Motor neuron (in vitro differentiated cells): Measurements from ENCODE around the gene ADORA2A. TPM values are rescaled to one million over a fixed set of nuclear protein-coding genes. Genes with fewer than 3 reads are reported as not detected.
"Not testable (repeated sequence)": the region's sequence is repeated elsewhere in the genome, so short reads cannot be mapped to it uniquely, and the experiment has no call there.

ENCODE experiments used
- ATAC-seq, 8 experiments: fragments of 200-7000 bp; cut with Tn5 transposase; replicated peaks in 6 of 8; 2 replicates each; pipeline ENCODE4 v1.8.0; 2021; ENCODE audit warnings: mild to moderate bottlenecking in 8 of 8, moderate library complexity in 8 of 8
- H3K27ac ChIP-seq, 2 donors: fragments of 250-450 bp; sonication (Bioruptor Pico); 2 replicates each; pipeline ENCODE4 v1.9.0; 2021; ENCODE audit warnings: antibody characterized with exemption in 2 of 2, mild to moderate bottlenecking in 2 of 2, moderate library complexity in 1 of 2
- H3K4me1 ChIP-seq, 2 donors: fragments of 250-450 bp; sonication (Bioruptor Pico); replicated peaks in 1 of 2; 2 replicates each; pipeline ENCODE4 v1.6.1; 2021; ENCODE audit warnings: antibody characterized with exemption in 2 of 2, mild to moderate bottlenecking in 2 of 2, moderate library complexity in 1 of 2
- H3K4me3 ChIP-seq, 5 donors: fragments of 250-450 bp; sonication (Bioruptor Pico); 2 replicates each; pipeline ENCODE4 v1.9.0; 2021; ENCODE audit warnings: antibody characterized with exemption in 5 of 5, mild to moderate bottlenecking in 5 of 5, moderate library complexity in 4 of 5
- WGBS, 10 experiments: fragments of 450-650 bp; shearing (Covaris generic); methylation state at CpG; one replicate each; pipeline ENCODE4 v1.0.0; 2022; 5-methylcytosine and 5-hydroxymethylcytosine counted together
- in situ Hi-C, 9 experiments: fragments of 400-800 bp; cut with MboI; loops; one replicate each; pipeline ENCODE4 v1.15.0; 2021; ENCODE audit warnings: low sequenced_read_pairs in 9 of 9, low pct_unique_long_range_greater_than_20kb in 2 of 9; ENCODE audit not compliant: unreplicated experiment in 9 of 9
- total RNA-seq, 8 experiments: library from RNA; unstranded; fragments of 300-600 nt; gene quantifications; 2 replicates each; pipeline versions ENCODE4 v1.2.3 to v1.2.4, GENCODE V29; 2022

The ADORA2A gene
- total RNA-seq, 8 experiments from 2014 or later, result 0.20 to 3.4 (median 2.1) TPM

- no peak overlapping the region for H3K27ac ChIP-seq
- H3K4me1 ChIP-seq, result peaks cover 4 to 14% of the 10 kb centered on the region in 2 donors
- H3K4me3 ChIP-seq, result no peak overlapping the region
- 0 to 70% (median 17%) methylated on average over 1 of the region's 1 CpG; no CpG with 5 or more reads in 3 of the 10 experiments for WGBS, 10 experiments
- in situ Hi-C loops, result no loop called here
- no peak for ATAC-seq
Measured at GRCh38 chr22:24481641-24482040, 54.2 kb downstream of the ADORA2A start.

- in situ Hi-C loops, result no loop called here
- peak; percentile 42 to 97 (median 92) for ATAC-seq
- 6 to 90% (median 68%) methylated on average over 1 to 3 of the region's 3 CpGs for WGBS, 10 experiments
- H3K4me1 ChIP-seq, result peaks cover 4 to 14% of the 10 kb centered on the region in 2 donors
- H3K4me3 ChIP-seq, result no peak overlapping the region
- H3K27ac ChIP-seq, result peak overlapping the region in 1 of 2 donors; percentile 46
Measured at GRCh38 chr22:24482575-24482974, 55.2 kb downstream of the ADORA2A start.

GRCh38 chr22:24482998-24483397 is 55.6 kb downstream of the ADORA2A start:
- Histone ChIP-seq H3K4me1 (peaks cover 4 to 14% of the 10 kb centered on the region in 2 donors), H3K27ac (peak overlapping the region in 1 of 2 donors; percentile 46), H3K4me3 (no peak overlapping the region)
- in situ Hi-C loops, result no loop called here
- ATAC-seq, result no peak
- 21 to 100% (median 78%) methylated on average over 1 to 2 of the region's 2 CpGs; no CpG with 5 or more reads in 1 of the 10 experiments for WGBS, 10 experiments

GRCh38 chr22:24483976-24484545 is 56.7 kb downstream of the ADORA2A start:
- Histone ChIP-seq H3K4me1 (peaks cover 4 to 14% of the 10 kb centered on the region in 2 donors), H3K4me3 (no peak overlapping the region), H3K27ac (no peak overlapping the region)
- in situ Hi-C loops, result no loop called here
- no peak for ATAC-seq
- WGBS, 10 experiments, result 43 to 90% (median 56%) methylated on average over 1 to 5 of the region's 5 CpGs; no CpG with 5 or more reads in 1 of the 10 experiments

GRCh38 chr22:24485170-24485569 is 57.8 kb downstream of the ADORA2A start:
- no peak overlapping the region for H3K27ac ChIP-seq
- in situ Hi-C loops, result no loop called here

GRCh38 chr22:24485608-24486007 is 58.2 kb downstream of the ADORA2A start:
- H3K4me3 ChIP-seq, result no peak overlapping the region
- H3K4me1 ChIP-seq, result peaks cover 4 to 14% of the 10 kb centered on the region in 2 donors
- in situ Hi-C loops, result no loop called here
- no peak overlapping the region for H3K27ac ChIP-seq
- ATAC-seq, result no peak
- 39 to 100% (median 71%) methylated on average over 1 to 3 of the region's 3 CpGs; no CpG with 5 or more reads in 2 of the 10 experiments for WGBS, 10 experiments

More at GRCh38 chr22:24485170-24485569, 57.8 kb downstream of the ADORA2A start:
- 75 to 94% (median 87%) methylated on average over 2 to 4 of the region's 4 CpGs; no CpG with 5 or more reads in 1 of the 10 experiments for WGBS, 10 experiments
- Histone ChIP-seq H3K4me3 (no peak overlapping the region), H3K4me1 (peaks cover 4 to 14% of the 10 kb centered on the region in 2 donors)
- ATAC-seq, result no peak

GRCh38 chr22:24486501-24486921 is 59.1 kb downstream of the ADORA2A start:
- H3K27ac ChIP-seq, result no peak overlapping the region
- ATAC-seq, result peak in 3 of 8 experiments; percentile 27 to 44 (median 38)
- no peak overlapping the region for H3K4me3 ChIP-seq
- H3K4me1 ChIP-seq, result peaks cover 4 to 14% of the 10 kb centered on the region in 2 donors
- in situ Hi-C loops, result no loop called here
- 7 to 94% (median 43%) methylated on average over 1 to 2 of the region's 2 CpGs; no CpG with 5 or more reads in 3 of the 10 experiments for WGBS, 10 experiments

- 50 to 100% (median 86%) methylated on average over 1 to 2 of the region's 2 CpGs; no CpG with 5 or more reads in 4 of the 10 experiments for WGBS, 10 experiments
- in situ Hi-C loops, result no loop called here
- Histone ChIP-seq H3K4me3 (no peak overlapping the region), H3K27ac (no peak overlapping the region), H3K4me1 (no peaks in the 10 kb centered on the region)
- no peak for ATAC-seq
Measured at GRCh38 chr22:24489011-24489410, 61.6 kb downstream of the ADORA2A start.

GRCh38 chr22:24489434-24489833 is 62.0 kb downstream of the ADORA2A start:
- 40 to 100% (median 83%) methylated on average over 1 of the region's 1 CpG; no CpG with 5 or more reads in 3 of the 10 experiments for WGBS, 10 experiments
- in situ Hi-C loops, ATAC-seq, H3K4me3 ChIP-seq, H3K27ac ChIP-seq, H3K4me1 ChIP-seq: not testable (repeated sequence)

Other genes with a start within 250 kb of the ADORA2A start
- gene SUSD2, start 246.1 kb upstream of the ADORA2A start, total RNA-seq, result 1 to 10 TPM in 5 of 8 experiments, under 1 TPM in 3; 0.22 to 7.6 (median 1.3) TPM
- gene GGT5, start 182.5 kb upstream of the ADORA2A start, total RNA-seq, result 1 to 10 TPM in 3 of 8 experiments, under 1 TPM in 5; 0.16 to 8.7 (median 0.63) TPM
- gene SPECC1L, start 156.8 kb upstream of the ADORA2A start, total RNA-seq, result 10 to 100 TPM; 17.0 to 52.1 (median 43.0) TPM
- gene UPB1, start 67.7 kb downstream of the ADORA2A start, total RNA-seq, result under 1 TPM; 0.10 to 0.95 (median 0.32) TPM
- 10 to 100 TPM; 24.1 to 96.2 (median 43.5) TPM for gene GUCD1, start 127.5 kb downstream of the ADORA2A start, total RNA-seq
- 100 to 1,000 TPM in 7 of 8 experiments, 10 to 100 TPM in 1; 83.9 to 206 (median 150) TPM for gene SNRPD3, start 128.4 kb downstream of the ADORA2A start, total RNA-seq
- gene LRRC75B, start 165.5 kb downstream of the ADORA2A start, total RNA-seq, result 10 to 100 TPM in 4 of 8 experiments, 1 to 10 TPM in 4; 2.0 to 14.4 (median 10.4) TPM
- gene GGT1, start 175.6 kb downstream of the ADORA2A start, total RNA-seq, result 1 to 10 TPM in 7 of 8 experiments, under 1 TPM in 1; 0.97 to 5.9 (median 1.9) TPM